ENCODE measurements around the gene RREB1.

The RREB1 gene

GRCh38 chr6:7114744-7115458 lies 7.1 kb downstream of the RREB1 start:
- TF ChIP-seq CTCF (conservative IDR thresholded peaks at IDR 0.05; ENCODE audit: low read length), result no peak
- DNase-seq (ENCODE audit: low read depth), result no peak

GRCh38 chr6:7115543-7116231 lies 7.9 kb downstream of the RREB1 start:
- H3K4me3 ChIP-seq (ENCODE audit: low read length), result no peak overlapping the region
- no peak for TF ChIP-seq CTCF (conservative IDR thresholded peaks at IDR 0.05; ENCODE audit: low read length)

More at GRCh38 chr6:7114744-7115458, 7.1 kb downstream of the RREB1 start:
- H3K4me3 ChIP-seq (ENCODE audit: low read length), result no peak overlapping the region

GRCh38 chr6:7119272-7119801 lies 11.6 kb downstream of the RREB1 start:
- DNase-seq (ENCODE audit: low read depth), result no peak
- no peak overlapping the region for H3K4me3 ChIP-seq (ENCODE audit: low read length)
- TF ChIP-seq CTCF (conservative IDR thresholded peaks at IDR 0.05; ENCODE audit: low read length), result no peak

More at GRCh38 chr6:7115543-7116231, 7.9 kb downstream of the RREB1 start:
- peak; percentile 55 for DNase-seq (ENCODE audit: low read depth)

- no peak overlapping the region for H3K4me3 ChIP-seq (ENCODE audit: low read length)
- no peak for DNase-seq (ENCODE audit: low read depth)
- TF ChIP-seq CTCF (conservative IDR thresholded peaks at IDR 0.05; ENCODE audit: low read length), result no peak
These were observed 14.0 kb downstream of the RREB1 start for GRCh38 chr6:7121700-7122241.

- no peak overlapping the region for H3K4me3 ChIP-seq (ENCODE audit: low read length)
- no peak for TF ChIP-seq CTCF (conservative IDR thresholded peaks at IDR 0.05; ENCODE audit: low read length)
- DNase-seq (ENCODE audit: low read depth), result no peak
These were observed 14.9 kb downstream of the RREB1 start for GRCh38 chr6:7122684-7123083.

- no peak for TF ChIP-seq CTCF (conservative IDR thresholded peaks at IDR 0.05; ENCODE audit: low read length)
- H3K4me3 ChIP-seq (ENCODE audit: low read length), result no peak overlapping the region
- DNase-seq (ENCODE audit: low read depth), result no peak
These were observed 16.4 kb downstream of the RREB1 start for GRCh38 chr6:7124114-7124513.

Data from AG10803 (cell line).